ENCODE measurements around the gene JAK1.

Gene JAK1

GRCh38 chr1:65002508-65003315 is 36.4 kb upstream of the JAK1 start (continued):
- TF ChIP-seq, protein P1, sequence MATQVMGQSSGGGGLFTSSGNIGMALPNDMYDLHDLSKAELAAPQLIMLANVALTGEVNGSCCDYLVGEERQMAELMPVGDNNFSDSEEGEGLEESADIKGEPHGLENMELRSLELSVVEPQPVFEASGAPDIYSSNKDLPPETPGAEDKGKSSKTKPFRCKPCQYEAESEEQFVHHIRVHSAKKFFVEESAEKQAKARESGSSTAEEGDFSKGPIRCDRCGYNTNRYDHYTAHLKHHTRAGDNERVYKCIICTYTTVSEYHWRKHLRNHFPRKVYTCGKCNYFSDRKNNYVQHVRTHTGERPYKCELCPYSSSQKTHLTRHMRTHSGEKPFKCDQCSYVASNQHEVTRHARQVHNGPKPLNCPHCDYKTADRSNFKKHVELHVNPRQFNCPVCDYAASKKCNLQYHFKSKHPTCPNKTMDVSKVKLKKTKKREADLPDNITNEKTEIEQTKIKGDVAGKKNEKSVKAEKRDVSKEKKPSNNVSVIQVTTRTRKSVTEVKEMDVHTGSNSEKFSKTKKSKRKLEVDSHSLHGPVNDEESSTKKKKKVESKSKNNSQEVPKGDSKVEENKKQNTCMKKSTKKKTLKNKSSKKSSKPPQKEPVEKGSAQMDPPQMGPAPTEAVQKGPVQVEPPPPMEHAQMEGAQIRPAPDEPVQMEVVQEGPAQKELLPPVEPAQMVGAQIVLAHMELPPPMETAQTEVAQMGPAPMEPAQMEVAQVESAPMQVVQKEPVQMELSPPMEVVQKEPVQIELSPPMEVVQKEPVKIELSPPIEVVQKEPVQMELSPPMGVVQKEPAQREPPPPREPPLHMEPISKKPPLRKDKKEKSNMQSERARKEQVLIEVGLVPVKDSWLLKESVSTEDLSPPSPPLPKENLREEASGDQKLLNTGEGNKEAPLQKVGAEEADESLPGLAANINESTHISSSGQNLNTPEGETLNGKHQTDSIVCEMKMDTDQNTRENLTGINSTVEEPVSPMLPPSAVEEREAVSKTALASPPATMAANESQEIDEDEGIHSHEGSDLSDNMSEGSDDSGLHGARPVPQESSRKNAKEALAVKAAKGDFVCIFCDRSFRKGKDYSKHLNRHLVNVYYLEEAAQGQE (tag by site-specific recombination; IDR thresholded peaks at IDR 0.05), result peak; percentile 63
- TF ChIP-seq ZNF221 (tag by site-specific recombination; IDR thresholded peaks at IDR 0.05; ENCODE audit: borderline replicate concordance), result no peak
- TF ChIP-seq, protein P2, sequence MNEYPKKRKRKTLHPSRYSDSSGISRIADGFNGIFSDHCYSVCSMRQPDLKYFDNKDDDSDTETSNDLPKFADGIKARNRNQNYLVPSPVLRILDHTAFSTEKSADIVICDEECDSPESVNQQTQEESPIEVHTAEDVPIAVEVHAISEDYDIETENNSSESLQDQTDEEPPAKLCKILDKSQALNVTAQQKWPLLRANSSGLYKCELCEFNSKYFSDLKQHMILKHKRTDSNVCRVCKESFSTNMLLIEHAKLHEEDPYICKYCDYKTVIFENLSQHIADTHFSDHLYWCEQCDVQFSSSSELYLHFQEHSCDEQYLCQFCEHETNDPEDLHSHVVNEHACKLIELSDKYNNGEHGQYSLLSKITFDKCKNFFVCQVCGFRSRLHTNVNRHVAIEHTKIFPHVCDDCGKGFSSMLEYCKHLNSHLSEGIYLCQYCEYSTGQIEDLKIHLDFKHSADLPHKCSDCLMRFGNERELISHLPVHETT (tag by site-specific recombination; IDR thresholded peaks at IDR 0.05), result 0 out of 2 replicates have a peak, but pooled peaks have one; percentile 26
- no peak for TF ChIP-seq HOXD13 (CRISPR knock-in tag; IDR thresholded peaks at IDR 0.05; ENCODE audit: borderline replicate concordance)
- peak; percentile 86 for TF ChIP-seq ZBTB8A (tag by site-specific recombination; IDR thresholded peaks at IDR 0.05)
- TF ChIP-seq, protein P3, sequence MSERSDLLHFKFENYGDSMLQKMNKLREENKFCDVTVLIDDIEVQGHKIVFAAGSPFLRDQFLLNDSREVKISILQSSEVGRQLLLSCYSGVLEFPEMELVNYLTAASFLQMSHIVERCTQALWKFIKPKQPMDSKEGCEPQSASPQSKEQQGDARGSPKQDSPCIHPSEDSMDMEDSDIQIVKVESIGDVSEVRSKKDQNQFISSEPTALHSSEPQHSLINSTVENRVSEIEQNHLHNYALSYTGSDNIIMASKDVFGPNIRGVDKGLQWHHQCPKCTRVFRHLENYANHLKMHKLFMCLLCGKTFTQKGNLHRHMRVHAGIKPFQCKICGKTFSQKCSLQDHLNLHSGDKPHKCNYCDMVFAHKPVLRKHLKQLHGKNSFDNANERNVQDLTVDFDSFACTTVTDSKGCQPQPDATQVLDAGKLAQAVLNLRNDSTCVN (tag by site-specific recombination; optimal IDR thresholded peaks at IDR 0.05), result peak; percentile 99
- TF ChIP-seq ZNF114 (tag by site-specific recombination; IDR thresholded peaks at IDR 0.05), result no peak
- TF ChIP-seq ZNF660 (tag by site-specific recombination; IDR thresholded peaks at IDR 0.05), result no peak; the same call in none of the 2 replicates
- no peak for TF ChIP-seq ZNF302 (tag by site-specific recombination; IDR thresholded peaks at IDR 0.05; ENCODE audit: low read depth)
- TF ChIP-seq ZNF48 (tag by site-specific recombination; IDR thresholded peaks at IDR 0.05), result no peak
- no peak for TF ChIP-seq ZSCAN18 (tag by site-specific recombination; IDR thresholded peaks at IDR 0.05)
- TF ChIP-seq ZNF701 (tag by site-specific recombination; IDR thresholded peaks at IDR 0.05), result no peak
- peak; percentile 98 for TF ChIP-seq ZIC2 (tag by site-specific recombination; IDR thresholded peaks at IDR 0.05)
- no peak; the same call in 1 of the 2 replicates for TF ChIP-seq ZNF146 (tag by site-specific recombination; IDR thresholded peaks at IDR 0.05)
- no peak for TF ChIP-seq ZNF626 (tag by site-specific recombination; IDR thresholded peaks at IDR 0.05)
- TF ChIP-seq, protein P4, sequence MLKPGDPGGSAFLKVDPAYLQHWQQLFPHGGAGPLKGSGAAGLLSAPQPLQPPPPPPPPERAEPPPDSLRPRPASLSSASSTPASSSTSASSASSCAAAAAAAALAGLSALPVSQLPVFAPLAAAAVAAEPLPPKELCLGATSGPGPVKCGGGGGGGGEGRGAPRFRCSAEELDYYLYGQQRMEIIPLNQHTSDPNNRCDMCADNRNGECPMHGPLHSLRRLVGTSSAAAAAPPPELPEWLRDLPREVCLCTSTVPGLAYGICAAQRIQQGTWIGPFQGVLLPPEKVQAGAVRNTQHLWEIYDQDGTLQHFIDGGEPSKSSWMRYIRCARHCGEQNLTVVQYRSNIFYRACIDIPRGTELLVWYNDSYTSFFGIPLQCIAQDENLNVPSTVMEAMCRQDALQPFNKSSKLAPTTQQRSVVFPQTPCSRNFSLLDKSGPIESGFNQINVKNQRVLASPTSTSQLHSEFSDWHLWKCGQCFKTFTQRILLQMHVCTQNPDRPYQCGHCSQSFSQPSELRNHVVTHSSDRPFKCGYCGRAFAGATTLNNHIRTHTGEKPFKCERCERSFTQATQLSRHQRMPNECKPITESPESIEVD (tag by site-specific recombination; IDR thresholded peaks at IDR 0.05), result no peak
- TF ChIP-seq ZNF155 (tag by site-specific recombination; IDR thresholded peaks at IDR 0.05), result no peak
- no peak for TF ChIP-seq ZNF350 (tag by site-specific recombination; IDR thresholded peaks at IDR 0.05)
- peak; percentile 91 for TF ChIP-seq GLIS1 (tag by site-specific recombination; IDR thresholded peaks at IDR 0.05)
- TF ChIP-seq ZNF514 (tag by site-specific recombination; IDR thresholded peaks at IDR 0.05), result no peak
- TF ChIP-seq GLI4 (tag by site-specific recombination; IDR thresholded peaks at IDR 0.05), result 0 out of 2 replicates have a peak, but pooled peaks have one; percentile 53
- TF ChIP-seq ZNF654 (tag by site-specific recombination; IDR thresholded peaks at IDR 0.05; ENCODE audit: low read depth), result no peak
- no peak for TF ChIP-seq BCL11B (tag by site-specific recombination; IDR thresholded peaks at IDR 0.05; ENCODE audit: low read depth)
- TF ChIP-seq ZNF747 (tag by site-specific recombination; IDR thresholded peaks at IDR 0.05), result no peak
- peak; percentile 75; the same call in 1 of the 2 replicates for TF ChIP-seq ZNF391 (tag by site-specific recombination; IDR thresholded peaks at IDR 0.05; ENCODE audit: borderline replicate concordance, low read depth)
- TF ChIP-seq ZNF335 (tag by site-specific recombination; conservative IDR thresholded peaks at IDR 0.05), result peak; percentile 97
- TF ChIP-seq ZBTB49 (tag by site-specific recombination; IDR thresholded peaks at IDR 0.05; ENCODE audit: low read depth), result no peak
- no peak for TF ChIP-seq ZNF133 (tag by site-specific recombination; IDR thresholded peaks at IDR 0.05)

Data from HEK293 (cell line).